HepG2 (cell line): ENCODE results near the gene CNPY1.

ENCODE experiments used
- ATAD3A ChIP-seq: sonication (generic); formaldehyde crosslinking; IDR thresholded peaks from 2 replicates; pipeline ENCODE4 v1.4.0; 2020; ENCODE audit warnings: missing genetic modification reagents
- CHD4 ChIP-seq: fragments of 200-600 bp; sonication (generic); IDR thresholded peaks from 2 replicates; pipeline ENCODE4 v1.7.0; 2017; ENCODE audit warnings: mild to moderate bottlenecking, low read length, borderline replicate concordance
- CSRNP1 ChIP-seq: sonication (generic); formaldehyde crosslinking; IDR thresholded peaks from 2 replicates; pipeline ENCODE4 v1.8.1; 2023; ENCODE audit warnings: mild to moderate bottlenecking, missing genetic modification reagents
- CTCF ChIP-seq: sonication (generic); formaldehyde crosslinking; IDR thresholded peaks from 2 replicates; pipeline ENCODE4 v1.5.0; 2020; ENCODE audit warnings: mild to moderate bottlenecking, missing genetic modification reagents, moderate library complexity
- EP300 ChIP-seq, 3 experiments: sonication (generic) in 1 of 3; formaldehyde crosslinking in 1 of 3; IDR thresholded peaks; 2 replicates each; pipeline versions ENCODE4 v1.5.1 to v1.6.1; 2011 to 2020; ENCODE audit warnings: low read depth in 2 of 3, low read length in 2 of 3, borderline replicate concordance in 1 of 3, improper control_type of control experiment in 1 of 3, mild to moderate bottlenecking in 1 of 3, missing genetic modification reagents in 1 of 3, moderate library complexity in 1 of 3
- GABPA ChIP-seq, 2 experiments: IDR thresholded peaks; 2 replicates each; pipeline ENCODE4 v1.6.1; 2011 to 2016; ENCODE audit warnings: low read depth in 2 of 2, low read length in 1 of 2, missing biosample characterization in 1 of 2, missing genetic modification characterization in 1 of 2
- KDM5A ChIP-seq: fragments of 200-600 bp; sonication (generic); IDR thresholded peaks from 2 replicates; pipeline ENCODE4 v1.7.0; 2018; ENCODE audit warnings: antibody characterized with exemption, mild to moderate bottlenecking, low read length, borderline replicate concordance
- KMT2A ChIP-seq: sonication (generic); formaldehyde crosslinking; IDR thresholded peaks from 2 replicates; pipeline ENCODE4 v1.4.0; 2020; ENCODE audit warnings: missing genetic modification reagents
- ZNF629 ChIP-seq: sonication (generic); formaldehyde crosslinking; conservative IDR thresholded peaks from 2 replicates; pipeline ENCODE4 v1.5.0; 2020; ENCODE audit warnings: missing genetic modification reagents

GRCh38 chr7:155594961-155595366 lies 48.6 kb upstream of the CNPY1 start:
- TF ChIP-seq GABPA (IDR thresholded peaks at IDR 0.05; ENCODE audit: low read depth, low read length): no peak
- TF ChIP-seq GABPA (CRISPR knock-in tag; IDR thresholded peaks at IDR 0.05; ENCODE audit: low read depth): no peak
- no peak for TF ChIP-seq ZNF629 (CRISPR knock-in tag)
- no peak for TF ChIP-seq CHD4
- TF ChIP-seq CTCF (CRISPR knock-in tag): 0 out of 2 replicates have a peak, but pooled peaks have one; percentile 28
- no peak for TF ChIP-seq KDM5A
- no peak for TF ChIP-seq CSRNP1 (CRISPR knock-in tag)
- TF ChIP-seq KMT2A (CRISPR knock-in tag): no peak
- no peak for TF ChIP-seq ATAD3A
- no peak for TF ChIP-seq EP300 (IDR thresholded peaks at IDR 0.05; ENCODE audit: low read depth in 2 of 2, low read length in 2 of 2)
- TF ChIP-seq EP300 (CRISPR knock-in tag; IDR thresholded peaks at IDR 0.05; ENCODE audit: borderline replicate concordance): no peak
